Lower lobe of right lung (tissue), 2 donors: ENCODE results near the gene GALC. TPM values are rescaled to one million over a fixed set of nuclear protein-coding genes. Genes with fewer than 3 reads are reported as not detected.

Experiments
- ATAC-seq, 2 donors: fragments of 200-7000 bp; cut with Tn5 transposase; one replicate each; pipeline ENCODE4 v1.9.1; 2020 to 2022; ENCODE audit warnings: mild to moderate bottlenecking in 2 of 2, moderate library complexity in 2 of 2
- DNase-seq: peaks from one replicate; pipeline ENCODE4 v3.0.0-alpha.2; 2020
- H3K27ac ChIP-seq: fragments of 200-600 bp; one replicate; pipeline ENCODE4 v1.8.0; 2022
- H3K27me3 ChIP-seq: fragments of 200-600 bp; one replicate; pipeline ENCODE4 v1.8.0; 2022; ENCODE audit warnings: low read depth
- H3K36me3 ChIP-seq: fragments of 200-600 bp; one replicate; pipeline ENCODE4 v1.8.0; 2022; ENCODE audit warnings: mild to moderate bottlenecking
- H3K4me1 ChIP-seq: fragments of 200-600 bp; one replicate; pipeline ENCODE4 v1.8.0; 2022
- H3K4me3 ChIP-seq: fragments of 200-600 bp; one replicate; pipeline ENCODE4 v1.8.0; 2022; ENCODE audit warnings: mild to moderate bottlenecking
- H3K9me3 ChIP-seq: fragments of 200-600 bp; one replicate; pipeline ENCODE4 v1.8.0; 2022
- CTCF ChIP-seq: fragments of 200-600 bp; IDR thresholded peaks from one replicate; pipeline ENCODE4 v1.8.0; 2022; ENCODE audit warnings: antibody characterized with exemption, mild to moderate bottlenecking
- intact Hi-C: fragments of 100-400 bp; cut with DNase I; formaldehyde crosslinking; loops from one replicate; pipeline ENCODE4 v1.11.0; 2022
- total RNA-seq: library from RNA; stranded (reverse); fragmentation: NEBNext Ultra II Directional; extraction: Animal tissue kit (Norgen Biotek cat#: 25700); gene quantifications from one replicate; pipeline ENCODE4 v1.2.1, GENCODE V29; 2021
- donor health status: DM: no; HTN: yes; CAD: no; lungs with severe emphysema.

The GALC gene
- total RNA-seq, 1 donor from 2014 or later = 59.4 TPM

GRCh38 chr14:88034076-88034475 lies 41.1 kb upstream of the GALC start:
- H3K27ac ChIP-seq = no peak overlapping the region
- H3K4me3 ChIP-seq = no peak overlapping the region
- intact Hi-C loops = no loop called here
- ATAC-seq (peak in 1 of 2 donors; percentile 28), DNase-seq (no peak)
- no peaks in the 10 kb centered on the region for H3K9me3 ChIP-seq
- peaks cover 5% of the 10 kb centered on the region for H3K4me1 ChIP-seq
- no peaks in the 10 kb centered on the region for H3K27me3 ChIP-seq
- no peaks in the 10 kb centered on the region for H3K36me3 ChIP-seq
- no peak for TF ChIP-seq CTCF

GRCh38 chr14:88032373-88032772 lies 39.4 kb upstream of the GALC start:
- ATAC-seq = peak; percentile 23 to 57

GRCh38 chr14:88030892-88031291 lies 37.9 kb upstream of the GALC start:
- Histone ChIP-seq H3K9me3 (no peaks in the 10 kb centered on the region), H3K4me1 (peaks cover 5% of the 10 kb centered on the region), H3K27ac (no peak overlapping the region), H3K27me3 (no peaks in the 10 kb centered on the region), H3K4me3 (no peak overlapping the region), H3K36me3 (no peaks in the 10 kb centered on the region)
- DNase-seq (no peak), ATAC-seq (no peak)
- no peak for TF ChIP-seq CTCF
- intact Hi-C loops = no loop called here

More at GRCh38 chr14:88032373-88032772, 39.4 kb upstream of the GALC start:
- Histone ChIP-seq H3K36me3 (no peaks in the 10 kb centered on the region), H3K9me3 (no peaks in the 10 kb centered on the region), H3K27me3 (no peaks in the 10 kb centered on the region), H3K4me1 (peaks cover 5% of the 10 kb centered on the region), H3K27ac (no peak overlapping the region), H3K4me3 (no peak overlapping the region)
- TF ChIP-seq CTCF = no peak
- DNase-seq = no peak
- intact Hi-C loops = no loop called here

GRCh38 chr14:88030079-88030478 lies 37.1 kb upstream of the GALC start:
- H3K27me3 ChIP-seq = no peaks in the 10 kb centered on the region
- H3K9me3 ChIP-seq = no peaks in the 10 kb centered on the region
- H3K27ac ChIP-seq = no peak overlapping the region
- TF ChIP-seq CTCF = no peak
- peaks cover 5% of the 10 kb centered on the region for H3K4me1 ChIP-seq
- no peak for ATAC-seq
- H3K36me3 ChIP-seq = no peaks in the 10 kb centered on the region
- DNase-seq = no peak
- no peak overlapping the region for H3K4me3 ChIP-seq
- intact Hi-C loops = no loop called here

GRCh38 chr14:88029500-88029899 lies 36.5 kb upstream of the GALC start:
- intact Hi-C loops = no loop called here
- peaks cover 6% of the 10 kb centered on the region for H3K4me1 ChIP-seq
- no peak overlapping the region for H3K27ac ChIP-seq
- H3K27me3 ChIP-seq = no peaks in the 10 kb centered on the region
- DNase-seq (no peak), ATAC-seq (no peak)
- H3K4me3 ChIP-seq = no peak overlapping the region
- no peak for TF ChIP-seq CTCF
- H3K36me3 ChIP-seq = no peaks in the 10 kb centered on the region
- no peaks in the 10 kb centered on the region for H3K9me3 ChIP-seq

- H3K36me3 ChIP-seq = no peaks in the 10 kb centered on the region
- no peaks in the 10 kb centered on the region for H3K9me3 ChIP-seq
- intact Hi-C loops = no loop called here
- DNase-seq = no peak
- no peak overlapping the region for H3K27ac ChIP-seq
- no peak overlapping the region for H3K4me3 ChIP-seq
- TF ChIP-seq CTCF = no peak
- H3K27me3 ChIP-seq = no peaks in the 10 kb centered on the region
- no peak for ATAC-seq
- peaks cover 18% of the 10 kb centered on the region for H3K4me1 ChIP-seq
Measured at GRCh38 chr14:88026890-88027289, 33.9 kb upstream of the GALC start.
